Testis (tissue), 3 donors: Measurements from ENCODE around the gene LIX1L. TPM values are rescaled to one million over a fixed set of nuclear protein-coding genes. Genes with fewer than 3 reads are reported as not detected.
A peak's percentile ranks its signal among the peaks of the same experiment; 100 is the strongest.

Experiments
- DNase-seq: peaks from one replicate; pipeline ENCODE4 v3.0.0-alpha.2; 2019
- H3K27ac ChIP-seq, 2 donors: fragments of 200-600 bp; sonication (generic); one replicate each; pipeline ENCODE4 v1.5.1; 2019
- H3K27me3 ChIP-seq: fragments of 200-600 bp; sonication (generic); one replicate; pipeline ENCODE4 v1.5.1; 2019
- H3K36me3 ChIP-seq: fragments of 200-600 bp; sonication (generic); one replicate; pipeline ENCODE4 v1.5.1; 2017; ENCODE audit warnings: low read depth; ENCODE audit errors: missing control alignments
- H3K4me1 ChIP-seq: fragments of 200-600 bp; sonication (generic); one replicate; pipeline ENCODE4 v1.5.1; 2019
- H3K4me3 ChIP-seq, 2 donors: fragments of 200-600 bp; sonication (generic); one replicate each; pipeline ENCODE4 v1.5.1; 2017 to 2019
- H3K9me3 ChIP-seq: fragments of 200-600 bp; sonication (generic); one replicate; pipeline ENCODE4 v1.5.1; 2017
- CTCF ChIP-seq, 3 experiments: fragments of 450-650 bp in 2 of 3; fragments of 200-600 bp in 1 of 3; sonication (generic) in 1 of 3; IDR thresholded peaks; one replicate each; pipeline ENCODE4 v1.5.1; 2016 to 2019; ENCODE audit warnings: antibody characterized with exemption in 3 of 3, mild to moderate bottlenecking in 2 of 3, moderate library complexity in 1 of 3
- POLR2A ChIP-seq: fragments of 450-650 bp; IDR thresholded peaks from one replicate; pipeline ENCODE4 v1.6.1; 2017; ENCODE audit warnings: antibody characterized with exemption, mild to moderate bottlenecking, moderate library complexity
- WGBS, 2 donors: methylation state at CpG; one replicate each; pipeline ENCODE4 v1.1.5; 2018; 5-methylcytosine and 5-hydroxymethylcytosine counted together
- intact Hi-C: fragments of 100-400 bp; cut with DNase I; formaldehyde crosslinking; loops from one replicate; pipeline ENCODE4 v1.15.1; 2023; ENCODE audit warnings: low total_unique reads
- polyA plus RNA-seq: library from polyadenylated mRNA; stranded (reverse); fragments of 350-450 nt; fragmentation: Illumina TruSeq; extraction: RNeasy Lipid Tissue Mini Kit (QIAGEN cat#74804); gene quantifications from one replicate; pipeline ENCODE4 v1.2.3, GENCODE V29; 2014; ENCODE audit warnings: low read depth, low replicate concordance; ENCODE audit not compliant: insufficient read depth
- total RNA-seq, 2 donors: library from RNA; depleted of rRNA; stranded (reverse); fragments of >200 nt; gene quantifications; one replicate each; pipeline ENCODE4 v1.2.3, GENCODE V29; 2016

The LIX1L gene
- total and polyA plus RNA-seq, 3 donors from 2014 or later: 15.8 to 20.6 (median 16.6) TPM

- Histone ChIP-seq H3K36me3 (no peaks in the 10 kb centered on the region), H3K4me3 (peak overlapping the region; percentile 55 to 68), H3K27ac (peak overlapping the region; percentile 84 to 86), H3K4me1 (peaks cover 38% of the 10 kb centered on the region), H3K27me3 (no peaks in the 10 kb centered on the region), H3K9me3 (no peaks in the 10 kb centered on the region)
- WGBS, 2 donors: 0% methylated on average over 12 of the region's 22 CpGs; no CpG with 5 or more reads in 1 of the 2 donors
- no peak for DNase-seq
- intact Hi-C loops: no loop called here
- no peak for TF ChIP-seq CTCF (IDR thresholded peaks at IDR 0.05)
- TF ChIP-seq POLR2A: no peak
These were observed 3.2 kb upstream of the LIX1L start for GRCh38 chr1:145961109-145961424.

DNA sequence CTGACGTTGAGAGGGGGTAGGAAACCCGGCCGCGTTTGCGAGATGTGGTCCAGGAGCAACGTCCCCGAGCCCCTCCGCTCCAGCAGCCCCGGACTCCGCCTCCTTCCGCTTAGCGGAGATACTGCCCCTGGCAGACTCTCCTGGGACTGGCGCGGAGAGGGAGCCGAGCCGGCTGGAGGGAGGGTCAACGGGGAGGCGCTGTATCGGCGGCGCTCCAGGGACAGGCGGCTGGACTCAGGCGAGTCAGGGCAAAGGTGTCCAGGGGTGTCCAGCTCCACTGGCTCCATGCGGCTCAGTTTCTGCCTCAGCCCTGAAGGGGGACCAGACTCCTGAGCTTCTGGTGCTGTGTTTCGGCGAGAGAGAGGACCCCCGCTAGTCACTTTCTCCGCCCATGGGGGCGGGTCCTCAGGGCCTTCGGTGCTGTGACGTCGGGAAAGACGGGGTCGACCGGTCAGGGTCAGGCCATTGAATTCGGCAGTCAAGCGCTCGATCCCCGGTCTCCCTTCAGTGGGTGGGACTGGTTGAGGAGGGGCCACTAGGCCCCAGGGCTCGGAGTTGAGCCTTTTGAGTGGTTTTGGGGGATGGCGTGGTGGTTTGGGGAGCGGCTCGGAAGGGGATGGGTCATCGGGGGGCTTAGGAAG is 2.8 kb upstream of the LIX1L start:
- no peaks in the 10 kb centered on the region for H3K27me3 ChIP-seq
- WGBS, 2 donors: 1% methylated on average over 43 of the region's 44 CpGs; no CpG with 5 or more reads in 1 of the 2 donors
- peak overlapping the region; percentile 55 to 68 for H3K4me3 ChIP-seq
- peak; percentile 70 for DNase-seq
- TF ChIP-seq POLR2A: no peak
- peak in 1 of 3 experiments; percentile 20 for TF ChIP-seq CTCF (IDR thresholded peaks at IDR 0.05)
- no peaks in the 10 kb centered on the region for H3K36me3 ChIP-seq
- H3K27ac ChIP-seq: peak overlapping the region; percentile 84 to 86
- intact Hi-C loops: no loop called here
- H3K9me3 ChIP-seq: no peaks in the 10 kb centered on the region
- peaks cover 42% of the 10 kb centered on the region for H3K4me1 ChIP-seq

- 0 to 8% methylated on average over 3 to 12 of the region's 12 CpGs for WGBS, 2 donors
- Histone ChIP-seq H3K27ac (peak overlapping the region; percentile 84 to 86), H3K9me3 (no peaks in the 10 kb centered on the region), H3K4me3 (peak overlapping the region; percentile 55 to 68), H3K27me3 (no peaks in the 10 kb centered on the region), H3K36me3 (no peaks in the 10 kb centered on the region), H3K4me1 (peaks cover 43% of the 10 kb centered on the region)
- TF ChIP-seq CTCF (IDR thresholded peaks at IDR 0.05) (no peak), POLR2A (no peak)
- intact Hi-C loops: no loop called here
- no peak for DNase-seq
These were observed 2.2 kb upstream of the LIX1L start for GRCh38 chr1:145959957-145960467.

DNA sequence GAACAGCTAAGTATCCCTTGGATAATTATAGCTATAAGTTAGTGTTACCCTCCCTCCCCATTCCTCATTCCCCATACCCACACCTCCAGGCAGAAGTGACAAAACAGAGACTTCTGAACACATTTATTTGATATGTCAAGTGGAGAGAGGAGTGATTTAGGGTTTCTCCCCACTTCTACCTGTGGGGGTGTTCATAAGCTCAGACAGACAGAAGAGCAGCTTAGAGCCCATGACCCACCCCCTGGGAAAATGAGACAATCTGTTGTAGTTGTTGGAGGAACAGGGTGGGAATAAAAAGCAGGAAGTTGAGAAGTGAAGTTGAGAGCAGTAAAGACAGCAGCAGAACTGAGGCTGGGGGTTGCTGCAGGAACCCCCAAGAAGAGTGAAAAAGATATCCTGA is 1.5 kb upstream of the LIX1L start:
- Histone ChIP-seq H3K27ac (no peak overlapping the region), H3K4me3 (no peak overlapping the region), H3K36me3 (no peaks in the 10 kb centered on the region), H3K4me1 (peaks cover 49% of the 10 kb centered on the region), H3K27me3 (no peaks in the 10 kb centered on the region), H3K9me3 (no peaks in the 10 kb centered on the region)
- intact Hi-C loops: no loop called here
- DNase-seq: no peak
- TF ChIP-seq CTCF (IDR thresholded peaks at IDR 0.05) (no peak), POLR2A (no peak)

DNA sequence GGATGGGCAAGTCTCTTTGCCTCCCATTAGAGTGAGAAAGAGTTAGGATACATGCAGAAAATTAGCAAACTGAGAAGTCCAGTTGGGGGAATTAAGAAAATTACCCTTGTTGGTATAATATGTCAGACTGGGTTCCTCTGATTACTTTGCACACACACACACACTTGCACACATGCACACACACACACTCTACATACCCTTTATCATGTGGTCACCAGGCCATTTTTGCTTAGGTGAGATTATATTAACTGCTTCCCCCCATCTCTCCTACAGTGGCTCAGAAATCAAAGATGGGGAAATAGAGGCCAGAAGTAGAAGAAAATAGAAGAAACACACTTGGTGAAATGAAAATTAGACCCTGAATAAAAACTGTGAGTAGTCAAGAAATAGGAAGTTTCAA is 917 bp upstream of the LIX1L start:
- Histone ChIP-seq H3K4me3 (no peak overlapping the region), H3K4me1 (peaks cover 46% of the 10 kb centered on the region), H3K27ac (peak overlapping the region in 1 of 2 donors; percentile 98), H3K9me3 (no peaks in the 10 kb centered on the region), H3K27me3 (no peaks in the 10 kb centered on the region), H3K36me3 (no peaks in the 10 kb centered on the region)
- DNase-seq: no peak
- intact Hi-C loops: no loop called here
- TF ChIP-seq CTCF (IDR thresholded peaks at IDR 0.05) (no peak), POLR2A (no peak)
